GM18867 (cell line): ENCODE measurements around the gene ZNF582.

Experiments used
- ATAC-seq: cut with Tn5 transposase; IDR thresholded peaks from one replicate; pipeline ENCODE4 v1.9.1; 2021; ENCODE audit warnings: mild to moderate bottlenecking, moderate library complexity; ENCODE audit not compliant: unreplicated experiment

The ZNF582 gene

DNA sequence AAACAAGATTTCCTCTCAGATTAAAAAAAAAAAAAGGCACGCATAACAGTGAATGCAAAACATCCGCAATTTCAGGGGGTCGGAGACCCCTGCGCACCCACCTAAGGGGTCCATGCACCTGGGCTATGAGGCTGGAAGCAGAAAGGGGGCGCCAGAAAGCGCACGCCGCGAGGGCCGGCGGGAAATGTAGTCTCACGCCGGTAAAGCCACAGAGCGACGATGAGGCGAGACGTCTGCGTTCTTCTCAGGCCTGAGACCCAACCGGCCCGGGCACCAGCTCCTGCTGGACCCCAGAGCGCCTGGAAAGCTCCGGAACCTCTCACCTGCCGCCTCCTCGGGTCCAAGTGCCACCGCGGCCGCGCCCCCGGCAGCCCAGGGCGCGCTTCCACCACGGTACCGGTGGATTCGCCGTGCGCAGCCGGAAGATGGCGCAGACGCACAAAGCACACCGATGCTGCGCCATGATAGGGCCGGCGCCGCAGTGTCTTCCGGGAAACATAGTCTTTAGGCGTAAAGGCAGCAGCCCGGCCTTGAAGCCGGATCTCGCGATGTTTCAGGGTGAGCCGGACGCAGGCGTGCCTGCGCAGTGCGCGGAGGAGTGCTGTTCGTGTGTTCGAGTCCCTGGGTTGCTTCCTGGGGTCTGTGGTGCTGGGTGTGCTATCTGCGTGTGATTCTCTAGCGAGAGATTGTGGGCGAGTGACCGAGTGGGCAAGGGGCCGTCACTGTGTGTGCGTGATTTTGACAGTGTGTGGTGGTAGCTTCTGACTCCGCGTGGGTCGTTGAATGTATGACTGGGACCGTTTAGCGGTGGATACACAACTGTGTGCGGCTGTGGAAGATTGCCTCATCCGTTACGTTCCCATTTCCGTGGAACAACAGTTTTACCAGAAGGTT lies at the start of gene ZNF582:
Gene ZNF582 (minus strand): TSS at position 416 of the 894 bp plus-strand sequence. CDS start 1,782 bp downstream, outside the sequence.
- peak; percentile 93 for ATAC-seq

DNA sequence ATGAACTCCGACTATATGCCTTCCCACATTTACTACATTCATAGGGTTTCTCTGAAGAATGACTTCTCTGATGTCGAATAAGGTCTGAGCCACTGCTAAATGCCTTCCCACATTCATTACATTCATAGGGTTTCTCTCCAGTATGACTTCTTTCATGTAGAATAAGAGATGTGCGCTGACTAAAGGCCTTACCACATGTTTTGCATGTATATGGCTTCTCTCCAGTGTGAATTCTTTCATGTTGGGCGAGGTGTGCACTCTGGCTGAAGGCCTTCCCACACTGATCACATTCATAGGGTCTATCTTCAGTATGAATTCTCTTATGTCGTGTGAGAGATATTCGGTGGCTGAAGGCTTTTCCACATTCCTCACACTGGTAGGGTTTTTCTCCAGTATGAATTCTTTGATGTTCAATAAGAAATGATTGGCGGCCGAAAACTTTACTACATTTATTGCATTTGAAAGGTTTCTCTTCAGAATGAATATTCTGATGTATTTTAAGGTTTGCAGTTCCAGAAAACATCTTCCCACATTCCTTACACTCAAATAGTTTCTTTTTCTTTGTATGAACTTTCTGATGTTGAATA lies 48.0 kb upstream of the ZNF582 start:
- no peak for ATAC-seq

- ATAC-seq: no peak
These were observed 30.6 kb upstream of the ZNF582 start for GRCh38 chr19:56423985-56424353.

DNA sequence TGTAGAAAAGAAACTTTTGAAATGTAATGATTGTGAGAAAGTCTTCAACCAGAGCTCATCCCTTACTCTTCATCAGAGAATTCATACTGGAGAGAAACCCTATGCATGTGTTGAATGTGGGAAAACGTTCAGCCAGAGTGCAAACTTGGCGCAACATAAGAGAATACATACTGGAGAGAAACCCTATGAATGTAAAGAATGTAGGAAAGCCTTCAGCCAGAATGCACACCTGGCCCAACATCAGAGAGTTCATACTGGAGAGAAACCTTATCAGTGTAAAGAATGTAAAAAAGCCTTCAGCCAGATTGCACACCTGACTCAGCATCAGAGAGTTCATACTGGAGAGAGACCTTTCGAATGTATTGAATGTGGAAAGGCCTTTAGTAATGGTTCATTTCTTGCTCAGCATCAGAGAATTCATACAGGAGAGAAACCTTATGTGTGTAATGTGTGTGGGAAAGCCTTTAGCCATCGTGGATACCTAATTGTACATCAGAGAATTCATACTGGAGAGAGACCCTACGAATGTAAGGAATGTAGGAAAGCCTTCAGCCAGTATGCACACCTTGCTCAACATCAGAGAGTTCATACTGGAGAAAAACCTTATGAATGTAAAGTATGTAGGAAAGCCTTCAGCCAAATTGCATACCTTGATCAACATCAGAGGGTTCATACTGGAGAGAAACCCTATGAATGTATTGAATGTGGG lies 30.1 kb upstream of the ZNF582 start:
- ATAC-seq: no peak

- no peak for ATAC-seq
These were observed 11.7 kb upstream of the ZNF582 start for GRCh38 chr19:56405062-56405461.

DNA sequence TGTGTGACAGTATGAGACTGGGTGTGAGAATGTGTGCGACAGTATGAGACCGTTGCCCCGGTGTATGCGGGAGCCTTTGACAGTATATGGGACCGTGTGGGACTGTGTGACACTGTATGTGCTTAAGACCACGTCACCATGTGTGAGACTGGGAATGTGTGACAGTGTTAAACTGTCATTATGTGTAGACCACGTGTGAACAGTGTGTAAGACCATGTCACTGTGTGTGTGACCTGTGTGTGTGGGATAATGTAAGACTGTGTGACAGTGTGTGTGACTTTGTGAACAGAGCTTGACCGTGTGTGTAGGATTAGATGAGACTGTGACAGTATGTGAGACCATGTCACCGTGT lies 11.3 kb upstream of the ZNF582 start:
- no peak for ATAC-seq

- ATAC-seq: peak; percentile 84
These were observed 10.7 kb upstream of the ZNF582 start, which contains the start of gene ZNF583 for GRCh38 chr19:56403764-56404704. Gene ZNF583, plus strand, starts transcription at chr19:56404332. Its CDS starts 2,783 bp downstream, at chr19:56407115.

DNA sequence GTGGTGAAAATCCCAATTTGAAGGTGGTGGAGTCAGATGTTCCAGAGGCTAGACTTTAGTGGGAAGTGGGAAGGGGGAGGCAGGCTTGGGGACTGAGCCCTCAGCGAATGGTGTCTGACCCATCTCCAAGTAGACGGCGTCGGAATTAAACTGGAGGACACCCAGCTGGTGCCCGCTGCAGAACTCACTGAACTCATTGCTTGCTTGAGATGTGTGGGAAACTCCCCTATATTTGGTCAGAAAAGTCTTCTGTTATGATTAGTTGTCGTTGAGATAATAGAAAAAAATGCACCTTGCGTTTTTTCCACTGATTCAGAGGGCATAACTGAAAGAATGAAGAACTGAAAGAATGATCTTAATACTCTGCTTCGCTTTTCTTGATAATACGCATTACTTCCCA lies 9.9 kb upstream of the ZNF582 start:
- ATAC-seq: no peak

DNA sequence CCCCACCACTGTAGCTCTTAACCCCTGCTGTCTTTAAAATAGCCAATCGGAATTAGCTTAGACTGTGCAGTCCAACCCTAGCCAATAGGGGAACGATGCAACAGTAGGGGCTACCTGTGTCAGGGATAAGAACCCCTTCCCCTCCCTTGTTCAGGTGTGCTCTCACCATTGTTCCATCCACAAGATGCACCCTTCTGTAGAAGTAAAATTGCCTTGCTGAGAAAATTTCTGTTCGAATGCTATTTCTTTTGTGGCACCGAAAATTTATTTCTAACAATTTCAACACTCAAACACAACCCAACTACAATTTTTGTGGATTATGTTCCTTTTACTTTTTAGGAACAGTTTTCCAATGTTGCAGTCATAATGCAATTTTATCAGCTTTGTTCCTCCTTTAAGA lies 7.2 kb upstream of the ZNF582 start:
- no peak for ATAC-seq

- no peak for ATAC-seq
These were observed 5.5 kb upstream of the ZNF582 start for GRCh38 chr19:56398809-56399208.

DNA sequence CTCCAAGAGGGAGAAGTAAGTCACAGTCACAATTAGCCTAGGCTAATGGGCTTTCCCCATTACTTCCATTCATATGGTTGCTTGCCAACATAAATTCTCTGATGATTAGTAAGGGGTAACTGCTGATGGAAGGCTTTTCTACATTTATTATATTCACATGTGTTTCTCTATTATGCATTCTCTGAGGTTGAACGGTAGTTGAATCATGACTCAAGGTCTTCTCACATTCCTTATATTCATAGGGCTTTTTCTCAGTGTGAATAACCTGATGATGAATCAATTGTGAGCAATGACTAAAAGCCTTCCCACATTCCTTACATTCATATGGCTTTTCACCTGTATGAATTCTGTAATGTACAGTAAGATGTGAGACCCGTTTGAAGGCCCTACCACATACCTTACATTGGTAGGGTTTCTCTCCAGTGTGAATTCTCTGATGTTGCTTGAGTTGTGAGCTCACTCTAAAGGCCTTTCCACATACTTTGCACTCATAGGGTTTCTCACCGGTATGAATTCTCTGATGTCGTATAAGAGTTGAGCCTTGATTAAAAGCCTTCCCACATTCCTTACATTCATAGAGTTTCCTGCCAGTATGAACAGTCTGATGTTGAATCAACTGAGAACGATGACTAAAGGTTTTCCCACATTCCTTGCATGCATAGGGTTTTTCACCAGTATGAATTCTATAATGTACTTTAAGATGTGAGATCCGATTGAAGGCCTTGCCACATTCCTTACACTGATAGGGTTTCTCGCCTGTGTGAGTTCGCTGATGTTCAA lies 9.3 kb downstream of the ZNF582 start:
- ATAC-seq: no peak

DNA sequence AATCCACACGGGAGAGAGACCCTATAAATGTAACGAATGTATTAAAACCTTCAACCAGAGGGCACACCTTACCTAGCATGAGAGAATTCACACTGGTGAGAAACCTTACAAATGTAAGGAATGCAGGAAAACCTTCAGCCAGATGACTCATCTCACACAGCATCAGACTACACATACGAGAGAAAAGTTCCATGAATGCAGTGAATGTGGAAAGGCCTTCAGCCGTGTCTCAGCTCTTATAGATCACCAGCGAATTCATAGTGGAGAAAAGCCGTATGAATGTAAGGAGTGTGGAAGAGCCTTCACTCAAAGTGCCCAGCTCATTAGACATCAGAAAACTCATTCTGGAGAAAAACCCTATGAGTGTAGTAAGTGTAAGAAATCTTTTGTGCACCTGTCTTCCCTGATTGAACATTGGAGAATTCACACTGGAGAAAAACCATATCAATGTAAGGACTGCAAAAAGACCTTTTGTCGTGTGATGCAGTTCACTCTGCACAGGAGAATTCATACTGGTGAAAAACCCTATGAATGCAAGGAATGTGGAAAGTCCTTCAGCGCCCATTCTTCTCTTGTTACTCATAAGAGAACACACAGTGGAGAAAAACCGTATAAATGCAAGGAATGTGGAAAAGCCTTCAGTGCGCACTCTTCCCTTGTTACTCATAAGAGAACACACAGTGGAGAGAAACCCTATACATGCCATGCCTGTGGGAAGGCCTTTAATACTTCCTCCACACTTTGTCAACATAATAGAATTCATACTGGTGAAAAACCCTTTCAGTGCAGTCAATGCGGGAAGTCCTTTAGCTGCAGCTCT lies 16.0 kb downstream of the ZNF582 start:
- ATAC-seq: no peak

DNA sequence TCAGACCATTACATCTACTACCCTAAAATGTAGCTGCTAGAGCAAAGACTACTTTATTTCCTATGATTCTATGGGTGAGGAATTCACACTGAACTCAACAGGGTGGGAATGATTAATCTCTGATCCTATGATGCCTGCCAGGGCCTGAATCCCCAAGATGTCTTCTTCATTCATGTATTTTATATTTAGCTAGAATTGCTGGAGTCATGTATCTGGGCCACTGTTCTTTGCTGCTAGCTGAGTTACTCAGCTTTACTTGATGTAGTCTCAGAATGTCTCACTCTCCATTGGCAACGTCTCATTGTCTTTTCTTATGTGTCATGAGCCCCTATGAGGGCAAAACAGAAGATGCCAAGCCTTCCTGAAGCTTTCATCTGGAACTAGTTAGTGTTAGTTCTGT lies 21.1 kb downstream of the ZNF582 start:
- no peak for ATAC-seq

DNA sequence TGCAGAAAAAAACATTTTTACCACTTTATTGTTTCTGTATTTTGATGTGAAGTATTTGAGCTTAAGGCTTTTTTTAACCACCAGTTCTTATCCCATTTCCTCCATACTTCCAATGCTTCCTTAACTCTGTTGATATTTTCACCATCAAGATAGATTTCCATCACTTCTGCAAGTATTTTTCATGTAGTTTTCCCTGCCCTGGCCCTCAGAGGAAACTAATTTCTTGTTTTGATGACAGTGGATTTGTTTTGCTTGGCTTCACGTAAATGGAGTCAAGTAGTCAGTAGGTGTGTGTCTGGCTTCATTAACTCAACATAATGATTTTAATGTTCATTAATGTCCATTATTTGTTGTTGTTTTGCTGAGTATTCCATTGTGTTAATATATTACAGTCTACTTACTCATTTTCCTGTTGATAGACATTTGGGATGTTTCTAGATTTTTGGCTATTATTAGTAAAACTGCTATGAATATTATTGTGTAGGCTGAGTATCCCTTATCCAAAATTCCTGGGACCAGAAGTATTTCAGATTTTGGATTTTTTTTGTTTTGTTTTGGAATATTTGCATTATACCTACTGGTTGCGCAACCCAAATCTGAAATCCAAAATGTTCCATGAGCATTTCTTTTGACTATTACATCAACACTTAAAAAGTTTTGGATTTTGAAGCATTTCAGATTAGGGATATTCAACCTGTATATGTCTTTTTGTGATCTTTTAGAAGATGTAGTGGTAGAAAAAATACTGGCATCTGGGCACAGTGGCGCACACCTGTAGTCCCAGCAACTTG lies 23.3 kb downstream of the ZNF582 start:
- no peak for ATAC-seq

GRCh38 chr19:56367829-56368711 lies 25.3 kb downstream of the ZNF582 start:
- no peak for ATAC-seq

GRCh38 chr19:56360841-56361240 lies 32.5 kb downstream of the ZNF582 start:
- no peak for ATAC-seq

- ATAC-seq: no peak
These were observed 36.4 kb downstream of the ZNF582 start for GRCh38 chr19:56356944-56357343.
